Activated CD4-positive, alpha-beta T cell treated with anti-CD3 and anti-CD28 coated beads, Interleukin-2, Interleukin-4, amounts not matched to agents 100 ng/mL and 50 ng/mL, durations not matched to agents 16 hours and 8 hours (primary cell): ENCODE data around the gene INSC.

Experiments used
- DNase-seq: peaks from one replicate; pipeline ENCODE4 v3.0.0-alpha.2; 2020; ENCODE audit warnings: low spot score

The INSC gene

GRCh38 chr11:15189641-15190365 is 75.1 kb downstream of the INSC start:
- no peak for DNase-seq

DNA sequence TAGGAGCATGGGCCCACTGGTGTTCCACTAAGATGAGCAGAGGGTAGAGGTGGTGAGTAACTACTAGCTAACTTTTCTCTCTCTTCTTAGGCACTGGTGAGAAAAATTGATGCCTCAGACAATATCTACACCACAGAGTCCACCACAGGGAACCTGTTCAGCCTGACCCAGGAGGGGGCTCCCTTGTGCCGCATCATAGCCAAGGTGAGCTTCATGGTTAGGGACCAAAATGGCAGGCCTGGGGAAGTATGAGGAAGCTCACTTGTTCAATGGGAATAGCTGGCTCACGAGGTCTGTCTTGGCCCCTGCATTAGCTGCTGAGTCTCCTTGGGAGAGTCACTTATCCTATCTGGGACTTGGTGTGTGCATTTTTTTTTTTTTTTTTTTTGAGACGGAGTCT is 75.9 kb downstream of the INSC start:
- DNase-seq, result no peak

GRCh38 chr11:15192005-15192556 is 77.4 kb downstream of the INSC start:
- DNase-seq, result no peak

DNA sequence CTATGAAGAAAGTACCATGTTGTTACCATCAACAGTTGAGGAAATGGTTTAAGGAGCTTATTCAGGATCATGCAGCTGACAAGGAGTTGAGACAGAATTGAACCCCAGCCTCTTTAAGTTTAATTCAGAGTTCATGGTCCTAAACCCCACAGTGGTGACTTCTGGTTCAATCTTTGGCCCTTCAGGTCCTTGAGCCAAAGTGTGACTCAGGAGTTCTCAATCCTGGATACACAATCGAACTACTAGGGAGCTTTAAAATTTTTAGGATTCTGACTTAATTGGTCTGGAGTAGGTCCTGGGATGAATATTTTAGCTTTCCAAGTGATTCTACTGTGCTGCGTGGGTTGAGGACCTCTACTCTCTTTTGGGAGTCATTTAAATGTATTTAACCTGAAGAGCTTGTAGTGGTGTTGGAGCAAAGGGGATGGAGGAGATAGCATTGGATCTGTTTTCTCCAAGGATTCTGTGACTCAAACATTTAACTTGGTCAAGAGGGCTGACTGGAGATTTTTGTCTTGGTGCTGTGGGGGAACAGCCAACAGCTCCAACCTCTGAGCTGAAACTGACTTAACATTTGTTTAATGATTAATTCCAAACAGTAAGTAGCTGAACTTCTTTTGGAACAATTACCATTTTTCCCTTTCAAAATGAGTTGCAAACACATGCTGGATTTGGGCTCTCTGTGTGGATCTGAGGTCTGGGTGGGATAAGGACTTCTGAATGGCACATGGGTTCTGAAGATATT is 80.1 kb downstream of the INSC start:
- no peak for DNase-seq

DNA sequence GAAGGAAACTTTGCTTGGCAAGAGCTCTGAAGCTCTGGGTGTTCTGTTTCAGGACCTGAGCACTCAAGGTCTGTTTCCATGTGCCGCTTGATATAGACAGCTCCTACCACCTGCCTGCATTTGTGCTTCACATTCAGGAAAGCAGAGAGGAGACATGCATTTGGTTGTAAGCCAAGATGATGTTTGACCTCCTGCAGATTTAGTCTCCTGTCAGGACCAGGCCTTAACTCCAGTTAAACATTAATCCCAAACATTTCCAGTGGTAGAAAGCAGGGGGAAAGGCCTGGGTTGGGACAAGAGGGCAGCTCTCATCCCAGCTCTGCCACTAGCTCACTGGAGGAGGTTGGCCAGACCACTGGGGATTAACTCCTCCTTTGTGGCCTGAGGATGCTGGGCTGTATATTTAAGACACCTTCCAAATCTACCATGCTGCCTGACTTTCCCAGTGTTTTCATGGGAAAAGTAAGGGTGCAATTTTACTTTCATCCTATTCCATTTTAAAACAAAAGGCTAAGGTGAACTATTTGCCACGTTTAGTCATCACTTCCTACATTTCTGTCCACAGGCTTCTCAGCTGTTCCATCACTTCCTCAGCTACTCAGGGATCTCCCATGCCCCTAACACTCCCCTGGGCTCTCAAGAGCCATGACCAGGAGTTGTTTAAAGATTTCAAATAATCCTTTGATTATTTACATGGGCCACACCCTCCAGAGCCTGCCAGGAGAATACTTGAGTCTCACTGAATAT is 80.9 kb downstream of the INSC start:
- DNase-seq, result no peak

- no peak for DNase-seq
These were observed 82.0 kb downstream of the INSC start for GRCh38 chr11:15196704-15197103.

GRCh38 chr11:15197696-15198095 is 83.0 kb downstream of the INSC start:
- DNase-seq, result no peak

DNA sequence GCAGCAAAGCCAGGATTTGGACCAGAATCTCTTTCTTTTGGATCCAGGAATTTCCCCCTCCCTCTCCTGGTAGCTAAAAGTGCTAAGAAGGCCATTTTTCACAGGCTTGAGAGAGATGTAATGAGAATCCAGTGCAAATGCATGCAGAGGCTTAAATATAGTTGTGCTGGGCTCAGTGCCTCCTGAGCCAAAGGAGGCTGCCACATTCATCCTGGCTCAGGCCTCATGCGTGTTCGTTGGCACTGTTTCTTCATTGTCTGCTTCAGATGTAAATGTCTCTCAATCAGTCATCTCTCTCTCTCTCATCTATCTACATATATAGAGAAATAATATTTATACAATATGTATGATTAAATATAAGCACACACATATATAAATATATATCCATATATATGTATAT is 83.6 kb downstream of the INSC start:
- no peak for DNase-seq

DNA sequence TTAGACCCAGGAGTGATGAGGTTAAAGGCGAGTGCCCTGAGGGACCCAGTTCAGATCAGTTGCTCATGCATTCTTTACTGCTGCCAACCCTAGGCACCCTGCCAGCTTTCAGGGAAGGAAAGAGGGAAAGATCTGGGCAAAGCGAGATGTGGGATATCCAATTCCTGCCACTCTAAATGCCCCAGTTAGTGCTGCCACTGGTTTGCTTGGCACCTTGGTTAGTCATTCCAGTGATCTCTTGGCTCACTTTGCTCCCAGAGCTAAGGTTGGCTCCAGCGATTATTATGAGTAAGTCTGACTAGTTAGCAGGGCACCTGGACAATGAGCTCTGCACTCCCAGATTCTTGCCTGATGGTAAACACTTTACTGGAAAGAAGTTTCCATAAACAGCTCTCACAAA is 85.0 kb downstream of the INSC start:
- no peak for DNase-seq

DNA sequence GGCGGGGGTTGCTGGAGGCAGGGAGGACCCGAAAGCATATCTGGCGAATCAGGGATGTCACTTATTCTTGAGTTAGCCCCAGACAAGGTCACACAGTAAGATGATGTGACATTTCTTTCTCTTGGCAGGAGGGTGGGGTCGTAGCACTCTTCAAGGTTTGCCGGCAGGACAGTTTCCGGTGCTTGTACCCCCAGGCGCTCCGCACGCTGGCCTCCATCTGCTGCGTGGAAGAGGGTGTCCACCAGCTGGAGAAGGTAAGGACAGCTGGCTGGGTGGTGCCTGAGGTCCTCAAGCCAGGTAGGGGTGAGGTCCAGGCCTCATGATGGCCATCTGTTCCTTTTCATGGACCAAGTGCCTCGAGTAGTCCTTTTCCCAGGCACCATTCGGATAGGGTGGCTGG is 86.0 kb downstream of the INSC start:
- no peak for DNase-seq

GRCh38 chr11:15201586-15201985 is 86.9 kb downstream of the INSC start:
- no peak for DNase-seq

DNA sequence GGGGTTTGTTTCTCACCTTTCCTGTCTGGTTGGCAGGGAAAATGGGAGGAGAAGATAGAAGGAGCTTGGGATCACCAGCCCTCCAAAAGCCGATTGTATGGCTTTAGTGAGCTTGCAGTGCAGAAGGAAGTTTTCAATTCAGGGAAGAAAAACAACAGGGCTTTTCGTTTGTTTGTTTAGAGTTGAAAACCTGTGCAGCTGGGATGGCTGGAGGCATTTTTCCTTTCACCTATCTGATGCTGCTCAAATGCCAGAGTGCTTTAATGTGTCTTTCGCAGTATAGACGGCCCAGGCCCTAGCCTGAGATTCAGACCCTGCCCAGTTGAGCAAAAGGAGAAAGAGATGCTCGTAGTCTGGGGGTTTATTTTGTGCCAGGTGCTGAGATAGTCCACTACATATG is 87.9 kb downstream of the INSC start:
- DNase-seq, result no peak

GRCh38 chr11:15204711-15205110 is 90.0 kb downstream of the INSC start:
- no peak for DNase-seq

- DNase-seq, result no peak
These were observed 92.1 kb downstream of the INSC start for GRCh38 chr11:15206791-15207190.

DNA sequence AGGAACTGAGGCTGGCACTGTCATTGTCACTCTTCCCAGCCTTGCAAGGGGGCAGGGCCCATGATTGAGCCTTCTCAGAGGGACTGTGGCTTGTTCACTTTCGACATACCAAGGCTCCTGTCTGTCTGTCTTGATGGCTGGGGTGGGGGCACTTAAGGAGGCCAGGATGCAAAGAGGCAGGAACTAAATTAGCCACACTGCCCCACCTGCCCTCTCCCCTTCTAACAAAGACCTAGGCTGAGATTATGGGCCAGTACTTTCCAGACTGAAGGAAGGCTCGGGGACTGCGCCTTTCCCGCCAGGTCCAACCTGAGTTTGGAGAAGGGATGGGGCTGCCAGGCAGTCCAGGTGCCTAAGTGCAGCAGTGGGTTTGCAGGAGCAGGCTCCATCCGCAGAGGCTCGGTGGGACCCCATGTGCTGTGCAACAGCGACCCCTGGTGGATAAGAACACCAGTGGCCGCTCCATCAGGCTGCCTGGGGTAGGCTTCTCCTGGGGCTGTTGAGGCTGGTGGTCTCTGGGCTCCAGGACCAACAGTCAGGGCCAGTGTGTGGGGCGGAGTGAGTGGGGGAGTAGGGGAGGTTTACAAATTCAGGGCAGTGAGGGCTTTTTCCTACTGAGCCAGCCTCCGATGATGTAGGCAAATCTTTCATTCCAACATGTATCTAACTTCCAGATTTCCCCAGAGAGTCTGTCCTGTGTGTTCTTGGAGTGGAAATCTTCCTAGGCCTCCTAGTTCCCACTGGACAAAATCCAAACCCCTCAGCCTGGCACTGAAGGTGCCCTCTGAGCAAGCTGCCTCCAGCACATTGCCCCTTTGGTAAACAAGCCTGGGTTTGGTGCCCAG is 93.9 kb downstream of the INSC start:
- peak; percentile 75 for DNase-seq

DNA sequence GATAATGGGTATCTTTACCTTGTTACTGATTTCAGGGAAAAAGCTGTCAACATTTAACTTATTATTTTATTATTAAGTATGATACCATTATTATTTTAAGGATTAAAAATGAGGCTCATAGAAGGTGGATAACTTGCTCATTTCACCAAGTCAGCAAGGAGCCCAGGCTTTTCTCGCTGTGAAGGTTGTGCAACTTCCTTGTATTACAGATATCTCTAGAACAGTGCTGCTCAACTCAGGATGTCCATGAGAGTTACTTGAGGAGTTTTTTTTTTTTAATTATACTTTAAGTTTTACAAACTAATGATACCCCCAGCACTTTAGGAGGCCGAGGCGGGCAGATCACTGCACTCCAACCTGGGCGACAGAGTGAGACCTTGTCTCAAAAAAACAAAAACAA is 98.2 kb downstream of the INSC start:
- no peak for DNase-seq

DNA sequence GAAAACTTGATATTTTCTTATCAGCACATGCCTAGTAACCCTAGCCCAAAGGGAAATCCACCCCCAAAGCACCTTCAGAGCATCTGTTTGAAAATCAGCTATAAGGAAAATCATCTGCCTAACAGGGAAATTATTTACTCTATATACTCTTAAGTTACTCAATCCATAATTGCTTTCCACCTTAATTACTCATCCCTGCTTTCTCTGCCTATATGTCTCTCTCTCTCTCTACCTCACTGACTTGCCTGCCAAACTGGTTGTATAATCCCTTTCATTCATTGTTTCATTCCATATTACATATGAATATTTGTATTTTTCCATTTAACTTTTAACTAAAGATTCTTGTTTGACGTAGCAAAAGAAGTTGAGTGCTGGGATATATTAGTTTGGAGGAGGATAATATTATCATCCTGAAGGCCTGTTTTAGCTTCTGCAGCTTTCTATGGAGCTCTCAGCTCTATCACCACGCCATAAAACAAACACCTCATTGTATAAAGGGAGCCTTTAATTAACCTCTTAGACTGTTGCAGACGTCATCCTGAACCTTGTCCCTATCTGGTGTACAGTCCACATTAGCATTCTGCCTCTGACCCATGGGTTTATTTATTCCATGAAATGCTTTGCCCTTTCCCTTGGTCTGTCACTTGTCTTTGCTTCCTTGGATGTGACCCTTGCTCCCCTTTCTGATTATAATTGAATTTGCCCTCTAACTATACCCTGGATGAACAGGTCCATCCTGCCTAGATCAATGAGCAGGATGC is 98.9 kb downstream of the INSC start:
- no peak for DNase-seq

- no peak for DNase-seq
These were observed 100.3 kb downstream of the INSC start for GRCh38 chr11:15215005-15215404.

DNA sequence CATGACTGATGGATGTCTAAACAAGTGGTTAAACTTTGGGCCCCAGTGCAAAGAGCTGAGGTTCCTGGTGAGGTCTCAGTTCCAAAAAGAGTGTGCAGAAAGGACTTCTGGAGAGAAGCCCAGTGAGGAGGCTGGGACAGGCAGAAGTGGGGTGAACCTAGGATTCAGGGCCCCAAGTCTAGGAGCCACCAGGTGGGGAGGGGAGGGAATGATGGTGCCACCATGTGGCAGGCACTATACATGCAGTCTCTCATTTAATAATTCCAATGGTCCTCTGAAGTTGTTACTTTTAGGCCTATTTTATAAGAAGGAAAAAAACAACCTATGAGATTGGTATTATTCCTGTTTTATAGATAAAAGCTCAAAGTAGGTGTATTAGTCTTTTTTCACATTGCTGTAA is 102.0 kb downstream of the INSC start:
- no peak for DNase-seq

DNA sequence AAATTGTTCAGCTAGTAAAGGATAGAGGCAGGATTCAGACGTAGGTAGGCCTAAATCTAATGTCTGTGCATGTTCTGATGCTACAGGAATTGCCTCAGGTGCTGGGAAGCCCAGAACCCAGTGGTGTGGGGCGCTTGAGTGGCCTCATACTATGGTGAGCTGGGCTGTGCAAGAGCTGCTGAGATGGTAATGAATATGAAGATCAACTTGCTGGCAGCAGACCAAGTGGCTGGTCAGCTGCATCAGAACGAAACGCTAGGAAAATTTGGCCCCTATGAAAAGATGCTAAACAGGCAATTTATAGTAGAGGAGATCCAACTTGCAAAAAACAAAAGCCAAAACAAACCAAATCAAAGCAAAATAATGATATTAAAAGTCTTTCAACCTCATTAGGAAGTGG is 102.7 kb downstream of the INSC start:
- no peak for DNase-seq

GRCh38 chr11:15222777-15223176 is 108.1 kb downstream of the INSC start:
- DNase-seq, result no peak
